GM12875 (cell line): Measurements from ENCODE around the gene SETD3.

Source experiments
- H3K4me3 ChIP-seq: one replicate; pipeline ENCODE4 v1.5.1; 2011; ENCODE audit warnings: low read depth, low read length, control low read depth
- CTCF ChIP-seq: IDR thresholded peaks from 2 replicates; pipeline ENCODE4 v1.5.1; 2011; ENCODE audit warnings: low read depth, mild to moderate bottlenecking, control low read depth, inconsistent platforms, low read length, moderate library complexity, borderline replicate concordance; ENCODE audit not compliant: insufficient read depth

Gene SETD3

GRCh38 chr14:99402285-99402648 lies 78.4 kb downstream of the SETD3 start:
- no peak for TF ChIP-seq CTCF
- no peak overlapping the region for H3K4me3 ChIP-seq

GRCh38 chr14:99401621-99402284 lies 78.9 kb downstream of the SETD3 start:
- H3K4me3 ChIP-seq: no peak overlapping the region
- TF ChIP-seq CTCF: no peak

- no peak for TF ChIP-seq CTCF
- no peak overlapping the region for H3K4me3 ChIP-seq
Observed at GRCh38 chr14:99401211-99401610, 79.4 kb downstream of the SETD3 start.

- H3K4me3 ChIP-seq: no peak overlapping the region
- no peak for TF ChIP-seq CTCF
Observed at GRCh38 chr14:99397698-99398097, 83.0 kb downstream of the SETD3 start.

- no peak for TF ChIP-seq CTCF
- H3K4me3 ChIP-seq: no peak overlapping the region
Observed at GRCh38 chr14:99395909-99396530, 84.6 kb downstream of the SETD3 start.

- TF ChIP-seq CTCF: no peak
- H3K4me3 ChIP-seq: no peak overlapping the region
Observed at GRCh38 chr14:99394602-99395156, 86.0 kb downstream of the SETD3 start.
